Mammary epithelial cell (primary cell): ENCODE measurements around the gene RDH16.

Experiments used
- CTCF ChIP-seq, 2 donors: IDR thresholded peaks in 1 of 2; conservative IDR thresholded peaks in 1 of 2; 2 replicates each; pipeline ENCODE4 v1.5.1; 2011 to 2012; ENCODE audit warnings: inconsistent platforms in 2 of 2, low read length in 2 of 2, mild to moderate bottlenecking in 2 of 2, control low read depth in 1 of 2, low read depth in 1 of 2; ENCODE audit not compliant: insufficient read depth in 1 of 2; ENCODE audit errors: extremely low read depth in 1 of 2
- EZH2 ChIP-seq: IDR thresholded peaks from 2 replicates; pipeline ENCODE4 v1.6.1; 2012; ENCODE audit warnings: low read length, inconsistent platforms, borderline replicate concordance

GRCh38 chr12:56935157-56935556 is 22.3 kb downstream of the RDH16 start:
- TF ChIP-seq CTCF (conservative IDR thresholded peaks at IDR 0.05 in 1 of 2, IDR thresholded peaks at IDR 0.05 in 1 of 2; ENCODE audit: extremely low read depth in 1 of 2, insufficient read depth in 1 of 2, low read depth in 1 of 2, low read length in 2 of 2) (no peak), EZH2 (no peak)
